MCF 10A (cell line): Measurements from ENCODE around the gene LZTS2. TPM values are rescaled to one million over a fixed set of nuclear protein-coding genes. Genes with fewer than 3 reads are reported as not detected.
A peak's percentile ranks its signal among the peaks of the same experiment; 100 is the strongest.

Experiments used
- BruUV-seq: library from RNA; stranded (reverse); fragments of 400-500 nt; replicated peaks from 2 replicates; lab custom pipeline; 2021; lab: Mats Ljungman, UMichigan
- CTCF ChIA-PET: fragments of 300-600 bp; sonication (Branson Sonifier 250); formaldehyde crosslinking; extraction: SDS; loops from one replicate; lab custom pipeline; 2021; ENCODE audit warnings: antibody characterized with exemption, inconsistent platforms; lab: Yijun Ruan, JAX
- POLR2A ChIA-PET: fragments of 300-600, 350-650 bp; sonication (Branson Sonifier 250); formaldehyde crosslinking; extraction: SDS; loops from one replicate; lab custom pipeline; 2020; ENCODE audit warnings: antibody characterized with exemption, inconsistent platforms; lab: Yijun Ruan, JAX
- DNase-seq: peaks from one replicate; pipeline ENCODE4 v3.0.0-alpha.2; 2018; ENCODE audit not compliant: unreplicated experiment
- H3K27ac Mint-ChIP-seq: one replicate; pipeline ENCODE4 v1.8.0; 2022; ENCODE audit warnings: mild to moderate bottlenecking, low read depth, mixed read lengths; ENCODE audit not compliant: unreplicated experiment
- H3K27me3 Mint-ChIP-seq: one replicate; pipeline ENCODE4 v1.8.0; 2022; ENCODE audit warnings: mixed read lengths; ENCODE audit not compliant: insufficient read depth, unreplicated experiment
- H3K36me3 Mint-ChIP-seq: one replicate; pipeline ENCODE4 v1.8.0; 2022; ENCODE audit warnings: mild to moderate bottlenecking, moderate library complexity, mixed read lengths; ENCODE audit not compliant: insufficient read depth, unreplicated experiment
- H3K4me1 Mint-ChIP-seq: one replicate; pipeline ENCODE4 v1.8.0; 2022; ENCODE audit warnings: mixed read lengths; ENCODE audit not compliant: insufficient read depth, unreplicated experiment
- H3K4me3 Mint-ChIP-seq: one replicate; pipeline ENCODE4 v1.8.0; 2022; ENCODE audit warnings: mild to moderate bottlenecking, moderate library complexity, mixed read lengths; ENCODE audit not compliant: unreplicated experiment
- H3K9me3 Mint-ChIP-seq: one replicate; pipeline ENCODE4 v1.8.0; 2022; ENCODE audit warnings: mixed read lengths; ENCODE audit not compliant: unreplicated experiment
- intact Hi-C: fragments of 100-400 bp; cut with micrococcal nuclease; formaldehyde crosslinking; loops from 2 replicates; pipeline ENCODE4 v1.14.1; 2022
- total RNA-seq: library from RNA; stranded (reverse); gene quantifications from 2 replicates; pipeline ENCODE4 v1.2.3, GENCODE V29; 2022
- TF ChIP-seq, protein P1 (sequence below): fragments of 200-600 bp; IDR thresholded peaks from one replicate; pipeline ENCODE4 v1.8.0; 2022; ENCODE audit warnings: antibody characterized with exemption, mild to moderate bottlenecking; ENCODE audit not compliant: unreplicated experiment

LZTS2 gene
- total RNA-seq, 1 experiment from 2014 or later = 15.2 TPM

DNA sequence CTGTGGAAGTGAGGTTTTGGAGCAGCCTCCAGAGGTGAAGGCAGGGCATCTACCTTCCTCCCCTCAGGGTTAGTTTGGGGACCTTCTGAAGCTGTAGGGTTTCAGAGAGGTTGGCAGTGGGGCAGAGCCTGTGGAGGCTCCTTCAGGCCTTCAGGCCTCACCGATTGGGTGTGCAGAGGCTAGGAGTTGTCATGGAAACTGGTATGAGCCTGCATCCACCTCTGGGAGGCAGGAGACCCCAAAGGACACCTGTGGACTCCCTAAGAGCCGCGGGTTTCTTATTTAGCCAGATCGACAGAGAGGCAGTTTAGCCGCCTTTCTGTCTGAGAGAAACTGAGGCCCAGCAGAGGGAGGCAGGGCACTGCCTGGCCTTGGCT is 2.0 kb downstream of the LZTS2 start:
- ChIA-PET CTCF (interaction anchor here (0.5 to 5.9 kb wide), 4 partner anchors 10 to 74 kb away, joined by 3 to 60 read pairs (median 8); no protein-coding TSS in a partner anchor), POLR2A (interaction anchor here (1.1 to 7.5 kb wide), 2 partner anchors 17 to 29 kb away, joined by 3 to 74 read pairs; partner anchors contain the start of genes PDZD7 and SFXN3)
- peaks cover 19% of the 10 kb centered on the region for H3K36me3 Mint-ChIP-seq
- peaks cover 19% of the 10 kb centered on the region for H3K4me1 Mint-ChIP-seq
- no peak for DNase-seq
- no peaks in the 10 kb centered on the region for H3K9me3 Mint-ChIP-seq
- TF ChIP-seq, protein P1, sequence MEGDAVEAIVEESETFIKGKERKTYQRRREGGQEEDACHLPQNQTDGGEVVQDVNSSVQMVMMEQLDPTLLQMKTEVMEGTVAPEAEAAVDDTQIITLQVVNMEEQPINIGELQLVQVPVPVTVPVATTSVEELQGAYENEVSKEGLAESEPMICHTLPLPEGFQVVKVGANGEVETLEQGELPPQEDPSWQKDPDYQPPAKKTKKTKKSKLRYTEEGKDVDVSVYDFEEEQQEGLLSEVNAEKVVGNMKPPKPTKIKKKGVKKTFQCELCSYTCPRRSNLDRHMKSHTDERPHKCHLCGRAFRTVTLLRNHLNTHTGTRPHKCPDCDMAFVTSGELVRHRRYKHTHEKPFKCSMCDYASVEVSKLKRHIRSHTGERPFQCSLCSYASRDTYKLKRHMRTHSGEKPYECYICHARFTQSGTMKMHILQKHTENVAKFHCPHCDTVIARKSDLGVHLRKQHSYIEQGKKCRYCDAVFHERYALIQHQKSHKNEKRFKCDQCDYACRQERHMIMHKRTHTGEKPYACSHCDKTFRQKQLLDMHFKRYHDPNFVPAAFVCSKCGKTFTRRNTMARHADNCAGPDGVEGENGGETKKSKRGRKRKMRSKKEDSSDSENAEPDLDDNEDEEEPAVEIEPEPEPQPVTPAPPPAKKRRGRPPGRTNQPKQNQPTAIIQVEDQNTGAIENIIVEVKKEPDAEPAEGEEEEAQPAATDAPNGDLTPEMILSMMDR = no peak
- H3K27ac Mint-ChIP-seq = peak overlapping the region; percentile 17
- H3K4me3 Mint-ChIP-seq = peak overlapping the region; percentile 76
- no TSS peak for BruUV-seq
- intact Hi-C loops = no loop called here
- no peaks in the 10 kb centered on the region for H3K27me3 Mint-ChIP-seq

- ChIA-PET POLR2A (interaction anchor here (1.0 to 7.5 kb wide), 2 partner anchors 17 to 28 kb away, joined by 3 to 74 read pairs; partner anchors contain the start of genes PDZD7 and SFXN3), CTCF (interaction anchor here (1.1 to 5.9 kb wide), 3 partner anchors 9 to 39 kb away, joined by 3 to 60 read pairs (median 11); no protein-coding TSS in a partner anchor)
- Mint-ChIP-seq H3K36me3 (peaks cover 19% of the 10 kb centered on the region), H3K9me3 (no peaks in the 10 kb centered on the region), H3K27me3 (no peaks in the 10 kb centered on the region), H3K27ac (no peak overlapping the region), H3K4me1 (peaks cover 19% of the 10 kb centered on the region), H3K4me3 (no peak overlapping the region)
- TF ChIP-seq, protein P1 = no peak
- no TSS peak for BruUV-seq
- no peak for DNase-seq
- intact Hi-C loops = no loop called here
These were observed 2.8 kb downstream of the LZTS2 start for GRCh38 chr10:101002456-101002855.

GRCh38 chr10:101003639-101004206 is 4.1 kb downstream of the LZTS2 start:
- TF ChIP-seq, protein P1 = no peak
- no peaks in the 10 kb centered on the region for H3K9me3 Mint-ChIP-seq
- peaks cover 10% of the 10 kb centered on the region for H3K4me1 Mint-ChIP-seq
- DNase-seq = no peak
- peaks cover 19% of the 10 kb centered on the region for H3K36me3 Mint-ChIP-seq
- no peaks in the 10 kb centered on the region for H3K27me3 Mint-ChIP-seq
- intact Hi-C loops = no loop called here
- CTCF ChIA-PET = interaction anchor here (0.6 to 5.9 kb wide), 7 partner anchors 8 to 91 kb away, joined by 3 to 60 read pairs (median 5); no protein-coding TSS in a partner anchor
- no peak overlapping the region for H3K27ac Mint-ChIP-seq
- H3K4me3 Mint-ChIP-seq = no peak overlapping the region
- POLR2A ChIA-PET = interaction anchor here (1.0 to 7.5 kb wide), 2 partner anchors 15 to 27 kb away, joined by 3 to 74 read pairs; partner anchors contain the start of genes PDZD7 and SFXN3
- BruUV-seq = no TSS peak

GRCh38 chr10:101005361-101005760 is 5.8 kb downstream of the LZTS2 start:
- Mint-ChIP-seq H3K4me1 (peaks cover 8% of the 10 kb centered on the region), H3K27me3 (no peaks in the 10 kb centered on the region), H3K4me3 (no peak overlapping the region), H3K36me3 (peaks cover 19% of the 10 kb centered on the region), H3K9me3 (no peaks in the 10 kb centered on the region), H3K27ac (no peak overlapping the region)
- TF ChIP-seq, protein P1 = no peak
- no TSS peak for BruUV-seq
- intact Hi-C loops = no loop called here
- DNase-seq = no peak
- POLR2A ChIA-PET = no interaction called here
- CTCF ChIA-PET = interaction anchor here (1.1 to 5.9 kb wide), 4 partner anchors 11 to 61 kb away, joined by 4 to 60 read pairs (median 5); no protein-coding TSS in a partner anchor
